NCI-H1105 treated with DMSO at 0.1 percent for 48 hours (cell line): ENCODE measurements around the gene GLT6D1.
A peak's percentile ranks its signal among the peaks of the same experiment; 100 is the strongest.

Source experiments
- DNase-seq: peaks from one replicate; lab custom pipeline; 2025; lab: John Stamatoyannopoulos, UW

The GLT6D1 gene

DNA sequence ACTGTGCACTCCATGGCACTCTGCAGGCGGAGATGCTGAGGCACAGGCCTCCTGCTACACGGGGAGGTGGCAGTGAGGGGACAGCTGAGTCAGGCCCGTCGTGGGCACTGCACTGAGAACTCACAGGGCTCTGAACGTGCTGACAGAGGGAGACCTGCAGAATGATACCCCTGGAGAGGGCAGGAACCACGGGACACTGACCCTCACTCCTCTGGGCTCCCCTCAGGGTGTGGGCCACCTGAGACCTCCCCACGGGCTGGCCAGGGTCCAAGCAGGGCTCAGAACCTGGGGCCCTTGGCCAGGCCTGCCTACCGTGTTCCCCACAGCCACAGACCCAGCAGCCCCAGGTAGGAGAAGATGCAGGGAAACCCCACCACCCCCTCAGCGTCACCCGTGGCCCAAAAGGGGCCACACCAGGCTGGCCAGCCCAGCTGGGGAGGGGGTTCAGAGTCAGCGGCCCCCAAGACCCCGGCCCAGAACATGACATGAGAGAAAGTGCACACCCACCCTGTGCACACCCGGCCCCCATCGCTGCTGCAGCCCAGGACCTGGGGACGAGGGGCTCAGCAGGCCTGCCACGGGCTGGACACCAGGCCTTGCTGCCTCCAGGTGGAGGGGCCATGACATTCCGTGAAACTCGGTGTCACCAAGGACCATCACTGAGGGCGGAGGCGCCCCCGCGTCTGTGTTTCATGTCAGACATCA lies 30.9 kb downstream of the GLT6D1 start:
- DNase-seq = no peak

DNA sequence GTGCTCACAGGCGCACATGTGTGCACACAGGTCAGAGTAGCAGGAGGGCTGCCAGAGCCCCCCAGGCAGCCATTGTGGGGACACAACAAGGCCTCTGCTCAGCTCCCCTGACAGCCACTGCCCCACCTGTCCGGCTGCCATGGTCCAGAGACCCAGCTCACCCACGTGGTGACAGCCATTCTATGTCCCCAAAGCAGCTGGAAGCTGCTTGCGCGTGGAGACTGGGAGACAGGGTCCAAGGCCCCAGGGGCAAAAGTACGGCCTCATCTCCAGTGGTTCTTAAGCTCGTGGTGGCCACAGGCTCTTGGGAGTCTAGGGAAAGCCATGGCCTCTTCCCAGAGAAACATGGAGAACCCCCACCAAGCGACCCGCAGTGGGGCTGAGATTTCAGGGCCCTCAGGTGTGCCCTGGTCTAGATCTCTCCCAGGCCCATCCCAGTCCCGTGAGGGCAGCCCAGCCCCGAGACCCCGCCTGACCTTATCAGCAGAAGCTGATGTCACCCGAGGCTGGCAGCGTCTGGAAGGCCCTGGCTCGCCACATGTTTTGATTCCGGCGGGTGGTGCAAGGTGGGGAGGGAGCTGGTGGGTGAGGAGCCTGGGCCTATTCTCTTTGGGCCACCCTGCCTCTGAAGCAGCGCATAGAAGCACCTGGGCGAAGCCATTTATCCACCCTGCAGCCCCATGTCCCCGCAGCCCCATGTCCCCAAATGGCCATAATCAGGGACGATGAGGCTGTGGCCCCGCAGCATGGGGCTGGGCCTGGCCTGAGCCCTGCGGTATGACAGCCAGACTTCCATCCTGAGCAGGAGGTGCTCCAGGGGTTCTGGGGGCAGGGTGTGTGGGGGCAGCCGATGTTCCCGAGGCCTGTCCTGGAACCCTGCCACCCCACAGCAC lies 31.7 kb downstream of the GLT6D1 start:
- DNase-seq = no peak

- DNase-seq = no peak
Observed at GRCh38 chr9:135606885-135607259, 32.5 kb downstream of the GLT6D1 start.

DNA sequence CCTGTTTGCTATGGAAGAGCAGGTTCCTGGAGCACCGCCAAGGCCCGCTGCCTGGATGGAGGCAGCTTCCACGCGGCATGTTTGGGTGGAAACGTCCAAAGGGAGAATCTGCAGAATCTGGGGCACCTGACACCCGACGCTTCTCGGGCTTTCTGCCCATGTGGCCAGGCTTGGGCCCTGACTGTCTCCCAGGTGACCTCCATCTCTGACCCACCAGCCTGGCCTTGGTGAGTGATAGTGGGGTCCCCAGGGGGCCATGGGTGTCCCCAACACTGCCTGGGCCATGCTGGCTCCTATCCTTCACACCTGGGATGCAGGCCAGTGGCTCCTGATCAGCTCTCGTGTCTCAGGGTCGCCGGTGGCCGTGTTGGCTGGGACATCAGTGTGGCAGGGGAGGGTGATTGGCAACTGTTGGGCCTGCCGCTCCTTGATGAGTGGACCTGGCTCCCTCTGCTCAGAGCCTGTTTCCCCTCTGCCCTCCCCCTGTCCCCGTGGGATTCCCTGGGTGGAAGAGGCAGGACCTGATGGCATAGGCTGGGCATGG lies 34.0 kb downstream of the GLT6D1 start:
- no peak for DNase-seq

DNA sequence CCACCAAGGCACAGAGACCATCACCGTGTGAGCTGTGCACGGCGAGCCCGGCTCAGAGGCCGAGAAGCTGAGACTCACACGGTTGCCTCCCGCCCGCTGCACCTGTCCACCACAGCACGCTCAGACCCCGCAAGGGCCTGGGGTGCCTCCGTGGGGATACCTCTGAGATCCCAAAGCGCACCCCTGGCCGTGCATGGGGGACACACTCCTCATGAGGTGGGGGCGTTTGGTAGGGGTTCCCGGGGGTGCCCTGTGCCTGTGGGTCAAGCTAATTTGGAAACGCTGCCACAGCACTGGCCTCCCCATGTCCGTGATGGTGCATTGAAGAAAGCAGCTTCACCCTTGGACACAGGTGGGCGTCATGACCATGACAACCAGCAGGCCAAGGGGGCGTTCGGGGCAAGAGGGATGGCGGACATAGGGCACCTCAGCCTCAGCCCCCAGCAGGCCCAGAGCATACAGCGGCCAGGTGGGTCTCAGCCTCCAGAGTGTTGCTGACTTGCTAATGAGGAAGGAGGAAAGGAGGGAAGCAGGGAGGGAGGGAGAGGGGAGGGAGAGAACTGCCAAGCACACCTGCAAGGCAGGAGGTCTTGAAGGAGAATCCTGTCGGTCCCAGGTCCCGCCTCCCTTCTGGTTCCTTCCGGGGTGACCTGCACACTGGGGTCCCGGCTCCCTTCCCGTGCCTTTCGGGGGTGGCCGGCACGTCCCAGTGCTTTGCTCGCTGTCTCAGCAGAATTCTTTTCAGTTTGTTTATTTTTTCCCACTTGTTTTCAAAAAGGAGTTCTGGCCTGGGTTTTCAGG lies 34.7 kb downstream of the GLT6D1 start:
- DNase-seq = no peak

- DNase-seq = no peak
Observed at GRCh38 chr9:135602789-135603481, 36.4 kb downstream of the GLT6D1 start.

GRCh38 chr9:135601988-135602387 lies 37.4 kb downstream of the GLT6D1 start:
- DNase-seq = no peak

DNA sequence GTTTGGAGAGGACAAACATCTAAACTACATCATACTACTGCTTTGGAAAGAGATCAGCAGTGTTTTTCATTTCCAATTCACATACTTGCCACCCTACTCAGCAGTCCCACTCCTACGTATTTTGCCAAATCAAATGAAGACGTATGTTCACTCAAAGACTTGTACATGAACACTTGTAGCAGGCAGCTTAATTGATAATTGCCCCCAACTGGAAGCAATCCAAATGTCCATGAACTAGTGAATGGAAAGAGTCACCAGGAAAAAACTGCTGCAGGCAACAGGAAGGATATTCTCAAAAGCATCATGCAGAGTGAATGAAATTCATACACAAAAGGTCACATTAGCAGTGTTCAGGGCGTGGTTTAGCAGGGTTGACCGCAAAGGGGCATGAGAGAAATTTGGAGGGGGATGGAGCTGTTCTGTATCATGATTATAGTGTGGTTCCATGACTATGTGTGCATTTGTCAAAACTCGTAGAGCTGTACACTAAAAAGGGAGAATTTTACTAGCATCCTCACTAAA lies 39.0 kb downstream of the GLT6D1 start:
- peak; percentile 29 for DNase-seq

GRCh38 chr9:135596211-135596610 lies 43.1 kb downstream of the GLT6D1 start:
- DNase-seq = no peak

DNA sequence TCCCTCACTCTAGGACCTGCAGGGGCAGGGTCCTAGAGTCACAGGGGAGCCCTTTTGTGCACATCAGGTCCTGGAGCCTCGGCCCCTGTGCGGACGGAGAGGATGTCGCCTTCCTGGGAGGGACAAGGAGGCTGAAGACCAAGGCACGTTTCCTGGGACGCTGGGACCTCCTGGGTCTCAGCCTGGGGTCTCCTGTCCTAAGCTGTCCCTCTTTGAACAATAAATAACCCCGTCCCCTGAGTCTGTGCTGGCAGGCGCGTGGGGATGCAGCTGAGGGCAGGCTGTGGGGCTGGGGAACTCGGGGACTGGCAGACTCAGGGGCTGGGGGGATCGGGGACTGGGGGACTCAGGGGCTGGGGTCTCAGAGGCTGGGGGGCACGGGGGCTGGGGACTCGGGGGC lies 46.7 kb downstream of the GLT6D1 start:
- DNase-seq = no peak

DNA sequence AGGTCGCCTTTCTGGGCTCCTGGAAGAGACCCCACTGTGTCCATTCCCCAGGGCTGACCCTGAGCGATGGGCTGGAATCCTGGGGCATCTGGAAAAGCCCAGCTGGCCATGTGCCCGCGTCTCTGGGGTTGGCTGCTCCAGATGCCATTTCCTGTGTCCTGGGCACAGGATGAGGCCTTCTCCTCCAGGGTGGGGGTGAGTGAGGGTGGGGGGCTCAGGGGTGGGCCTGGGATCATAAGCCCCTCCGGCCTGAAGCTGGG lies 47.1 kb downstream of the GLT6D1 start:
- DNase-seq = no peak

GRCh38 chr9:135591506-135592330 lies 47.6 kb downstream of the GLT6D1 start:
- DNase-seq = no peak

DNA sequence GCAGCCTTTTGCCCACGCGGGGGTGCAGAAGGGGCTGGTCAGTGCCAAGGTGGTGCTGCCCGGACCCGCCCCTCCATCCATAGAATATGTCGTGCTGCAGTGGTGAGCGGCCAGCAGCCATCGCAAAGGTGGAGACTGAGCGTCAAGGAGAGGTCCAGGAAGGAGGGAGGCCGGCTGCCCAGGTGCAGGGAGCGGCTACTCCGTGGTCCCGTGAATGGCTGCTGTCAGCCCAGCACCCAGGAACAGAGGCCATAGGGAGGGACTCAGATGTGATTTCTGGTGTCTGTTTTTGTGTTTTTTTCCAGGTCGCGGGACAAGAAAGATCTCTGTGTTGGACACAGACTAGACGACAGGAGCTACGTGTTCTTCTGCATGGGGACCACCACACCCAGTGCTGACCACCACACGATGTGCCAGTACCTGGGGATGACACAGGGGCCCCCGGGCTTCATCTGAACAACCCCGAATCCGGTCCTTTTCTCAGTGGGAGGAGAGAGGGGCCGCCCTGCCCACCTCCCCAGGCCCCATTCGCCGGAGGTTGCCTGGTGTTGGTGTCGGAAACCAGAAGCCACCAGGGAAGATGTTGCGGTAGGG lies 48.8 kb downstream of the GLT6D1 start:
- DNase-seq = no peak

GRCh38 chr9:135589596-135590485 lies 49.5 kb downstream of the GLT6D1 start:
- DNase-seq = no peak

- DNase-seq = no peak
Observed at GRCh38 chr9:135588886-135589595, 50.3 kb downstream of the GLT6D1 start.

GRCh38 chr9:135588371-135588770 lies 51.0 kb downstream of the GLT6D1 start:
- DNase-seq = no peak

- DNase-seq = no peak
Observed at GRCh38 chr9:135587658-135588057, 51.7 kb downstream of the GLT6D1 start.

DNA sequence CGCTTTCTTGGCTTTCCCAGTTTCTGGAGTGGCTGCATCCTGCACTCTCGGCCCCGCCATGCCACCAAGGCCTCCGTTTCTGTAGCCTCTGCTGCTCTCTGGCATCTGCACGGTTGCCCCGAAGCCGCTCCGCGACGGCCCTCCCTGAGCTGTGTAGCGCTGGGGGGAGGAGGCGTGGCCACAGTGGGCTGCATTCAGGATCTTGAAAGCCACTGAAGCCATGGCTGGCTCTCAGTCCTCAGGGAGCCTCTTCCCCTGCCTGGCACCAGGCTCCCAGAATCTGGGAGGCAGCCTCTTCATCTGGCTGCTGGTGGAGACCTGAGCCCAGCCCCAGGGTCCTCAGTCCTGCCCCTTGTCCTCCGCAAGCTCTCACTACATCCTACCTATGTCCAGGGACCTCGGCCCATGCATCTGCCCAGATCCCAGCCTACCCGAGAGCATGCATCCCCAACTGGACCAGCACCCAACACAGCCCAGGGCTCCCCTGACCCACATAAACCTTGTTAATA lies 52.7 kb downstream of the GLT6D1 start:
- no peak for DNase-seq

GRCh38 chr9:135584934-135585333 lies 54.4 kb downstream of the GLT6D1 start:
- no peak for DNase-seq
